DOHH2 (cell line): ENCODE results near the gene PARD6A.

Experiments
- CTCF ChIP-seq: fragments of 200-600 bp; sonication (generic); IDR thresholded peaks from one replicate; pipeline ENCODE4 v1.5.1; 2014; ENCODE audit warnings: antibody characterized with exemption, mild to moderate bottlenecking, low read depth, low read length; ENCODE audit not compliant: poor library complexity, severe bottlenecking
- EZH2phosphoT487 ChIP-seq: fragments of 200-600 bp; sonication (generic); IDR thresholded peaks from 2 replicates; pipeline ENCODE4 v1.6.1; 2017; ENCODE audit warnings: borderline replicate concordance, mild to moderate bottlenecking, antibody characterized with exemption, low read length, moderate library complexity, mixed read lengths

GRCh38 chr16:67648764-67649407 is 11.9 kb upstream of the PARD6A start:
- TF ChIP-seq CTCF (no peak), EZH2phosphoT487 (no peak)
